Endothelial cell of umbilical vein (primary cell): ENCODE measurements around the gene DHX36. TPM values are rescaled to one million over a fixed set of nuclear protein-coding genes. Genes with fewer than 3 reads are reported as not detected.

Experiments used
- polyA plus RNA-seq, 4 experiments: library from polyadenylated mRNA; depleted of rRNA in 3 of 4; stranded (reverse) in 3 of 4; unstranded in 1 of 4; fragments of >200 nt; gene quantifications; 2 replicates each; pipeline versions ENCODE4 v1.2.1 to v1.2.3, GENCODE V29; 2011 to 2012; ENCODE audit warnings: missing spikeins in 1 of 4
- small RNA-seq: library from RNA; depleted of rRNA; stranded (forward); fragments of <200 nt; gene quantifications from one replicate; pipeline ENCODE3, GENCODE V24; 2012; ENCODE audit warnings: low replicate concordance, low read depth; ENCODE audit not compliant: insufficient read depth, insufficient read length
- total RNA-seq: library from RNA; stranded (reverse); gene quantifications from 2 replicates; pipeline ENCODE4 v1.2.3, GENCODE V29; 2021

DHX36 gene
- total and polyA plus RNA-seq, 2 donors (not counting 3 experiments of a cell fraction or from before 2014, with no cell fraction given), result 19.6 to 52.7 TPM

Small RNA genes lying within 50 kb of the gene (small RNA-seq; reads per million reads assigned to genes)
- not detected for gene RF01210

Other genes with a start within 250 kb of the DHX36 start
- gene ARHGEF26, start 203.1 kb downstream of the DHX36 start, total RNA-seq, result 2.2 and 2.9 TPM in 2 replicates
- 0.30 and 0.57 TPM in 2 replicates for gene ARHGEF26, start 203.1 kb downstream of the DHX36 start, polyA plus RNA-seq
- not detected in 2 replicates for gene GPR149, start 105.7 kb upstream of the DHX36 start, total RNA-seq
- not detected in 2 replicates for gene GPR149, start 105.7 kb upstream of the DHX36 start, polyA plus RNA-seq